Measurements from ENCODE around the gene PDE8A.

PDE8A gene

GRCh38 chr15:85006201-85006600 lies 24.5 kb downstream of the PDE8A start:
- no peak for TF ChIP-seq CTCF (IDR thresholded peaks at IDR 0.05)

- TF ChIP-seq CTCF (IDR thresholded peaks at IDR 0.05): no peak
Observed at GRCh38 chr15:85006655-85007054, 25.0 kb downstream of the PDE8A start.

GRCh38 chr15:85007137-85007536 lies 25.5 kb downstream of the PDE8A start:
- TF ChIP-seq CTCF (IDR thresholded peaks at IDR 0.05): no peak

- TF ChIP-seq CTCF (IDR thresholded peaks at IDR 0.05): no peak
Observed at GRCh38 chr15:85007741-85008397, 26.2 kb downstream of the PDE8A start.

- TF ChIP-seq CTCF (IDR thresholded peaks at IDR 0.05): no peak
Observed at GRCh38 chr15:85008474-85009260, 27.0 kb downstream of the PDE8A start.

GRCh38 chr15:85009435-85009834 lies 27.8 kb downstream of the PDE8A start:
- no peak for TF ChIP-seq CTCF (IDR thresholded peaks at IDR 0.05)

GRCh38 chr15:85010071-85010385 lies 28.4 kb downstream of the PDE8A start:
- no peak for TF ChIP-seq CTCF (IDR thresholded peaks at IDR 0.05)
